ENCODE measurements around the gene THSD7B.

The THSD7B gene

GRCh38 chr2:137724912-137725311 lies 959.6 kb downstream of the THSD7B start:
- H3K27ac ChIP-seq, result no peak overlapping the region
- TF ChIP-seq CTCF (conservative IDR thresholded peaks at IDR 0.05), result no peak
